Mesodermal cell (in vitro differentiated cells): ENCODE data around the gene SLC5A6.

Experiments used
- H3K27ac ChIP-seq: 2 replicates; pipeline ENCODE4 v1.7.0; 2013; ENCODE audit warnings: mild to moderate bottlenecking, low read depth, low read length, moderate library complexity; ENCODE audit not compliant: severe bottlenecking
- H3K36me3 ChIP-seq: 2 replicates; pipeline ENCODE4 v1.7.1; 2013; ENCODE audit warnings: mild to moderate bottlenecking, low read length, moderate library complexity; ENCODE audit not compliant: control insufficient read depth, insufficient read depth
- H3K4me1 ChIP-seq: one replicate; pipeline ENCODE4 v1.7.1; 2013; ENCODE audit warnings: mild to moderate bottlenecking, low read length; ENCODE audit not compliant: insufficient read depth, control insufficient read depth, poor library complexity, severe bottlenecking
- H3K4me3 ChIP-seq: 2 replicates; pipeline ENCODE4 v1.7.0; 2013; ENCODE audit warnings: low read length, control low read depth, mild to moderate bottlenecking; ENCODE audit not compliant: insufficient read depth, poor library complexity, severe bottlenecking; ENCODE audit errors: extremely low read depth
- H3K9me3 ChIP-seq: 2 replicates; pipeline ENCODE4 v1.7.1; 2013; ENCODE audit warnings: mild to moderate bottlenecking, low read length, moderate library complexity; ENCODE audit not compliant: control insufficient read depth
- WGBS, 2 experiments: methylation state at CpG; one replicate each; pipeline ENCODE4 v1.1.5; 2013; ENCODE audit warnings: missing lambda C conversion rate in 2 of 2; ENCODE audit not compliant: insufficient coverage in 2 of 2; 5-methylcytosine and 5-hydroxymethylcytosine counted together

SLC5A6 gene

DNA sequence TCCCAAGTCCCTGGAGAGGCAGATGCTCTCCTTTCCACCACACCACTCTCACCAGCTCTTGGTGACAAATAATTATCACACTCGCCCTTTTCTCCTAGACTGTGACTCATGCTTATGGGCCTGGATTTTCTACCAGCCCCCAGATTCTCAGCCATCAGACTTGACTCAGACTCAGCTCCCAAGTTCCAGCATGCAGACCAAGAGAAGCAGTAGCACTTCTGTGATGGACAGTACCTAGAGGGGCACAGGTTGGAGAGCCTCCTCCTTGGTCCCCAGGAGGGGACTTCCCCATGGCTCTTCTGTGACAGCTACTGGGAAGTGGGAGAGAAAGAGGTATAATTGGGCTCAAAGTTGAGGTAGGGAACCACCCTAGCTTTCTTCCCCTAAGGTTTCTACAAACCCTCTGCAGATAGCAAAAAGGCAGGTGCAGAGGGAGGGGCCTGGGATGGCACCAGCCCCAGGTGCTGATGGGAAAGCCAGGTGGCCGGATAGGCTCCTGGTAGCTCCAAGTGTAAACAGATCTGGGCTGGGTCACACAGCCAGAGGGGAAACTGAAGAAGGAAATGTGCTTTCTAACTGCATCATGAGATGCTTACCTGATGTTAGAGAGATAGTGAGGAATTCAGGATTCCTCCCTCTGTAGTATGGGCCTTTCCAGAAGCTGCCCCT, 59.1 kb downstream of the SLC5A6 start:
- Histone ChIP-seq H3K4me3 (no peak overlapping the region), H3K4me1 (peaks cover 3% of the 10 kb centered on the region), H3K27ac (no peak overlapping the region), H3K36me3 (no peaks in the 10 kb centered on the region), H3K9me3 (no peaks in the 10 kb centered on the region)
- WGBS, 2 experiments, result 82 to 100% methylated on average over 2 of the region's 2 CpGs

DNA sequence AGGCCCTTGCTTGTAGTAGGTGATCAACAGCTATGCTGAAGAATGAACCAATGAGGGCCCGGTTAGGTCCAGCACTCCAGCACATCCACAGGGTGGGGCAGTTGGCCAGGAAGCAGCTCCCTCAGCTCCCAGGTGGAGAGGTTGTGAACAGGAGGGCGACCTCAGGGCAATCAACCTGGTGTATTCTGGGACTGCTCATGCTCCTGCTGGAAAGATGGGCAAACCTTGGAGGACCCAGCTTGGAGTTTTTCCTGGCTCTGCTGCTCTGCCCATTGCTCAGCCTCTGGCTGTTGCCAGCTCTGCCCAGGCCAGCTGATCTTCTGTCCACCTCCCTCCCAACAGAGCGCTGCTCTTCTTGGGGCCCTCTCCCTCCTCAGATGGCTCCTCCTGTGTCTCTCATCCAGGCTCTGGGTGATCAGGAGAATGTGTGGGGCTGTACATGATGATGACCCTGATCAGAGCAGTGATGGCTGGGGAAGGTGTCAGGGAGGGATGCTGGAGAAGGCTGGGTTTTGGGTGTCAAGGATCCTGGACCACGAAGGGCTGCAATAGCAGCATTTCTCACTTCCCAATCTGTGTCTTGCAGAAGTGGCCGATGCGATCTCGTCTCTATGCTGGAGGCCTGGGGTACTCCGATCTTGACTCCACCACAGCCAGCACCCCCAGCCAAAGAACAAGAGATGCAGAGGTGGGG, 59.8 kb downstream of the SLC5A6 start:
- Histone ChIP-seq H3K27ac (no peak overlapping the region), H3K4me1 (peaks cover 3% of the 10 kb centered on the region), H3K4me3 (no peak overlapping the region), H3K9me3 (no peaks in the 10 kb centered on the region), H3K36me3 (no peaks in the 10 kb centered on the region)
- 89 to 95% methylated on average over 5 to 6 of the region's 8 CpGs for WGBS, 2 experiments

DNA sequence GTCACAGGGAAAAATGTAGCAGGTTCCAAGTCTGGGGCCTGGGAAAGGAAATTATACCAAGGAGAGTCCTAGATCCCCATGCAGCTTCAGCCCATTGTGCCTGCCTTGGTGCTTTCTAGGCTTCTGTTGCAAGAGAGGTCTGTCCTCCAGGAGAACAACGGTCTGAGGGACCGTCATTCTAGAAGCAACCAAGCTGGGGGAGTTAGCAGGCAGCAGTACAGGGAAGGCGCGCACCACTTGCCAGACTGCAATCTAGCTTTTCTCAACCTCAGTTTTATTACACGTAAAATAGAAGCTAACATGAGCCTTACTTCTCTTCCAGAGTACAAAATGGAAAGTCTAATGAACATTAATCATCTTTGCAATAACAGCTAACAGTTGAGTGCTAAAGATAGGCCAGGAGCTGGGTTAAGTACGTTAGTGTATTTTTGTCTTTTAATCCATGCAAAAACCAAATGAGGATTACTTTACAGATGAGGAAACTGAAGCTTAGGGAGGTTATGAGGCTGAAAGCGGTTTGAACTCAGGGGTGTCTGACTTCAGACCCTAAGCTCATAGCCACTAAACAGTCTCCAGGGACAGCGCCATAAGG, 61.3 kb downstream of the SLC5A6 start:
- WGBS, 2 experiments, result 87 to 97% methylated on average over 5 to 6 of the region's 8 CpGs
- Histone ChIP-seq H3K27ac (no peak overlapping the region), H3K36me3 (no peaks in the 10 kb centered on the region), H3K4me3 (no peak overlapping the region), H3K4me1 (peaks cover 3% of the 10 kb centered on the region), H3K9me3 (no peaks in the 10 kb centered on the region)
